Omental fat pad (tissue), 4 donors: ENCODE results near the gene PI4K2A. TPM values are rescaled to one million over a fixed set of nuclear protein-coding genes. Genes with fewer than 3 reads are reported as not detected.
"Not testable (repeated sequence)": the region's sequence is repeated elsewhere in the genome, so short reads cannot be mapped to it uniquely, and the experiment has no call there.

Experiments
- ATAC-seq: fragments of 150-250 bp; one replicate; pipeline ENCODE4 v1.9.1; 2016; ENCODE audit warnings: mild to moderate bottlenecking, moderate library complexity; ENCODE audit not compliant: low FRiP score
- DNase-seq: peaks from one replicate; pipeline ENCODE4 v3.0.0-alpha.2; 2019; ENCODE audit warnings: low spot score
- total RNA-seq, 4 donors: library from RNA; depleted of rRNA; stranded (reverse); fragments of >200 nt; gene quantifications; one replicate each; pipeline ENCODE4 v1.1.0, GENCODE V29; 2016
- TF ChIP-seq, protein P1 (sequence below), 3 donors: fragments of 450-650 bp; IDR thresholded peaks; one replicate each; pipeline ENCODE4 v1.5.1; 2016 to 2017; ENCODE audit warnings: antibody characterized with exemption in 3 of 3, mild to moderate bottlenecking in 3 of 3, moderate library complexity in 2 of 3

PI4K2A gene
- total RNA-seq, 4 donors from 2014 or later, result 11.7 to 33.9 (median 17.8) TPM

DNA sequence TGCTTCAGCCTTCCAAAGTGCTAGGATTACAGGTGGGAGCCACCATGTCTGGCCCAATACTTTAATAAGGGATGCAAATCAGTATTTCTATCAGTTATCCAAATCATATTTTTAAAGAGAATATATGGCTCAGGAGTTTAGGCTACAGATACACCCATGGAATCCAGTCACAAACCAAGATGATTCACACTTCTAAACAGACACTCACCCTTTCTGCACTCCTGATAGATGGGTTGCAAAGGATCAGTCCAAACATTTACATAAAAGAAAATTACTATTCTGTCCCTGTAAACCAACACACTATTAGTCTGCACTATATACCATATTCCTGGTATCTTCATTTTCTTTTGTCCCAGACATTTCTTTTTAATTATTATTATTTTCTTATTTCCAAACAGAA, 9.4 kb upstream of the PI4K2A start:
- DNase-seq (no peak), ATAC-seq (no peak)
- TF ChIP-seq, protein P1, sequence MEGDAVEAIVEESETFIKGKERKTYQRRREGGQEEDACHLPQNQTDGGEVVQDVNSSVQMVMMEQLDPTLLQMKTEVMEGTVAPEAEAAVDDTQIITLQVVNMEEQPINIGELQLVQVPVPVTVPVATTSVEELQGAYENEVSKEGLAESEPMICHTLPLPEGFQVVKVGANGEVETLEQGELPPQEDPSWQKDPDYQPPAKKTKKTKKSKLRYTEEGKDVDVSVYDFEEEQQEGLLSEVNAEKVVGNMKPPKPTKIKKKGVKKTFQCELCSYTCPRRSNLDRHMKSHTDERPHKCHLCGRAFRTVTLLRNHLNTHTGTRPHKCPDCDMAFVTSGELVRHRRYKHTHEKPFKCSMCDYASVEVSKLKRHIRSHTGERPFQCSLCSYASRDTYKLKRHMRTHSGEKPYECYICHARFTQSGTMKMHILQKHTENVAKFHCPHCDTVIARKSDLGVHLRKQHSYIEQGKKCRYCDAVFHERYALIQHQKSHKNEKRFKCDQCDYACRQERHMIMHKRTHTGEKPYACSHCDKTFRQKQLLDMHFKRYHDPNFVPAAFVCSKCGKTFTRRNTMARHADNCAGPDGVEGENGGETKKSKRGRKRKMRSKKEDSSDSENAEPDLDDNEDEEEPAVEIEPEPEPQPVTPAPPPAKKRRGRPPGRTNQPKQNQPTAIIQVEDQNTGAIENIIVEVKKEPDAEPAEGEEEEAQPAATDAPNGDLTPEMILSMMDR (IDR thresholded peaks at IDR 0.05), result no peak

DNA sequence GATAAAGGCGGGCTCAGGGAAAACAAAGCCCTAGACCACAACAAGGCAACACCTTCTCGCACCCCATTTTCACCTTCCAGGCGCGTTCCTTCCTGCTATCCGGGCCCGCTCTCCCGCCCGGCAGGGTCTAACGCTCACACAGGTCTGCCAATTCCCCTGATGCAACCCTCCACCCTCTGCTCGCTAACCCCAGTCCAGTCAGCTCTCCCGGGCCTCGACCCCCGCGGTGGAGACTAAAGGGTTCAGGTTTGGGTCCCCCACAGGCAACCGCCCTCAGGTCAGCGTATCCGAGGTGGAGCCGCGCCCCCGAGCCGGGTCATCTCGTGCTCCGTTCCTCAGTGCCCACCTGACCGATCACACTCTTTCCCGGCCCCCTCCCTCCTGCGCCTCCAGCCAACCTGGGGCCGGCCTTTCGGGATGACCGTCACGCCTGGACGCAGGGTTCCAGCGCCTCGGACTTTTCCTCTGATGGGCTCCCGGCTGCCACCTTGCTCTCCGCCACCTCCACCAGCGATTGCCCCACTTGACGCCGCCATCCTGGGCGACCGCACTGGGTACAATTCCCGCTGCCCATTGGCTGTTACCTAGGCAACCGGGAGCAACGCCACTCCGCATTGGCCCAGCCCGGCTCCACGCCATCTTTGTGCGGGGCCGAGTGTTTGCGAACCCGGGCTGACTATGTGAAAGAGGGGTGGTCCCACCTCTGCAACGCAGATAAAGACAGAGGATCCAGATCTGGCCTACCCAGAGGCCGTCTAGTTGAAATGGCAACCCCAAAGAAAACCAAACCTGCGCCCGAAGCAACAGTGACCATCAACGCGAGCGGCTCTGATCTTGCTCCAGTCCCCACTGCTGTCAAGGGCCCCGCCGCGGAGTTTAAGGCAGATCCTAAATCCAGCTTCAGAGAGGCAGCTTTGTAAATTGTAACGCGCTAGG, 7.3 kb upstream of the PI4K2A start, which contains the start of gene MORN4:
Gene MORN4 (minus strand): TSS at position 552 of the 936 bp plus-strand sequence. CDS start 13,847 bp downstream, outside the sequence.
- DNase-seq (peak; percentile 84), ATAC-seq (peak; percentile 99)
- TF ChIP-seq, protein P1 (IDR thresholded peaks at IDR 0.05), result no peak

DNA sequence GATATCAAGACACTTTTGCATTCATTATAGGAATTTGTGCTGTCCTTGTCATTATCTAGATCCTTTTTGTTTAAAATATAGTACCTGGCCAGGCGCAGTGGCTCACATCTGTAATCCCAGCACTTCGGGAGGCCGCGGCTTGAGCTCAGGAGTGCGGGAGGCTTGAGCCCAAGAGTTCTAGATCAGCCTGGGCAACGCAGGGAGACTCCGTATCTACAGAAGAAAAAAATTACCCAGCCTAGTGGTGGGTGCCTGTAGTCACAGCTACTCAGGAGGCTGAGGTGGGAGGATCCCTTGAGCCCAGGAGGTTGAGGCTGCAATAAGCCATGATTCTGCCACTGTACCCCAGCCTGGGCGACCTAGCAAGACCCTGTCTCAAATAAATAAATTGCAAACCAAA, 6.5 kb upstream of the PI4K2A start:
- TF ChIP-seq, protein P1 (IDR thresholded peaks at IDR 0.05), result no peak
- ATAC-seq (no peak), DNase-seq (no peak)

DNA sequence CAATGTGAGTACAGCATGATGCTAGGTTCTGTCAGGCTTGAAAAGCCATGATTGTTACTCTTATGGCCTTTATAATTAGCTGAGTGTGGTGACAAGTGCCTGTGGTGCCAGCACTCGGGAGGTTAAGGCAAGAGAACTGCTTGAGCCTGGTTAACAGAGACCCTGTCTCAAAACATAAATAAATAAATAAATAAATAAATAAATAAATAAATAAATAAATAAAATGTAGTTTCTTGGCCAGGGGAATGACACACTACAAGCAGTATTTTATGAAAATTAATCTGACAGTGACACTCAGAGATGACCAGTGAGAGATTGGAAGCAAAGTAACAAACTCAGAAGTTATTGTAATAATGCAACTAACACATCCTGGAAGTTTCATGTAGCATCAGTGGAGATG, 4.9 kb upstream of the PI4K2A start:
- TF ChIP-seq, protein P1 (IDR thresholded peaks at IDR 0.05), result no peak
- no peak for ATAC-seq
- no peak for DNase-seq

DNA sequence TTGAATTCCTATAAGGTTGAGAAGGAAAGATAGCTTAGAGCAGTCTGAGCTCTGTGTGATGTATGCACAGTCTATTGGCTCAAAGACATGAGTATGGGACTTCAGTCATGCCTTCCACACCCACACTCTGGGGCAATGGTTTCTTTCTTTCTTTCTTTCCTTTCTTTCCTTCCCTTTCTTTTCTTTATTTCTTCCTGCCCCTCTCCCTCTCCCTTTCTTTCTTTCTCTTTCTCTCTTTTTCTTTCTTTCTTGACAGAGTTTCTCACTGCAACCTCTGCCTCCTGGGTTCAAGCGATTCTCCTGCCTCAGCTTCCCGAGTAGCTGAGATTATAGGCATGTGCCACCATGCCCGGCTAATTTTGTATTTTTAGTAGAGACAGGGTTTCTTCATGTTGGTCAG, 1.4 kb upstream of the PI4K2A start:
- DNase-seq, ATAC-seq: not testable (repeated sequence)

DNA sequence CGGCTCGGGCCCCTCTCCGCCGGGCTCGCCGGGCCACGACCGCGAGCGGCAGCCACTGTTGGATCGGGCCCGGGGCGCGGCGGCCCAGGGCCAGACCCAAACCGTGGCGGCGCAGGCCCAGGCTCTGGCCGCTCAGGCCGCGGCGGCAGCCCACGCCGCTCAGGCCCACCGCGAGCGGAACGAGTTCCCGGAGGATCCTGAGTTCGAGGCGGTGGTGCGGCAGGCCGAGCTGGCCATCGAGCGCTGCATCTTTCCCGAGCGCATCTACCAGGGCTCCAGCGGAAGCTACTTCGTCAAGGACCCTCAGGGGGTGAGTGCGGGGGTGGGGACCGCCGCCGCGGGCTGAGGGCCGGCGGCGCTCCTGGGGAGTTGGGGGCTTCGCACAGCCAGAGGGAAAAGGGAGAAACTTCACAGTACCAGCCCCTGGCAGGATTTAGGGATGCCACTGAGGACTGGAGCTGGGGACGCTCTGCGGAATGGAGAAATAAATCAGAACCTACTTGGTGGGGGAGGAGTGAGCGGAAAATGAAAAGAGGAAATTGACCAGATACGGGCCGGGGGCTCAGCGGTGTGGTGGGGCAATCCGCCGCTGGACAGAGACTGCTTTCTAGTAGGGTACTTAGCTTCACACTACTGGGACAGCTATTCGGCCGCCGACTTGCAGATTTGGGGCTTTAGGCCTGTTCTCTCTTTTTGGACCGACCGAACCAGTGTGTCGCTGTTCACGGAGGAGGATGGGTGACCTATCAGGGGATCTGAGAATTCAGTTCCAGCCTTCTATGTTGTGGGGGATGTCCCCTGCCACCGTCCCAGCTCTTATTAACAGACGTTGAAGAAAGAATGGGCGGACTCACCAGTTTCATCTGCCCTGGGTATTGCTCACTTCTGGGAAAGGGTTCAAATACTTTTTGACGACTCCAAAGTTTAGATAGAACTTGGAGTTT, 669 bp downstream of the PI4K2A start:
- TF ChIP-seq, protein P1 (IDR thresholded peaks at IDR 0.05), result no peak
- ATAC-seq, result peak; percentile 31
- no peak for DNase-seq

DNA sequence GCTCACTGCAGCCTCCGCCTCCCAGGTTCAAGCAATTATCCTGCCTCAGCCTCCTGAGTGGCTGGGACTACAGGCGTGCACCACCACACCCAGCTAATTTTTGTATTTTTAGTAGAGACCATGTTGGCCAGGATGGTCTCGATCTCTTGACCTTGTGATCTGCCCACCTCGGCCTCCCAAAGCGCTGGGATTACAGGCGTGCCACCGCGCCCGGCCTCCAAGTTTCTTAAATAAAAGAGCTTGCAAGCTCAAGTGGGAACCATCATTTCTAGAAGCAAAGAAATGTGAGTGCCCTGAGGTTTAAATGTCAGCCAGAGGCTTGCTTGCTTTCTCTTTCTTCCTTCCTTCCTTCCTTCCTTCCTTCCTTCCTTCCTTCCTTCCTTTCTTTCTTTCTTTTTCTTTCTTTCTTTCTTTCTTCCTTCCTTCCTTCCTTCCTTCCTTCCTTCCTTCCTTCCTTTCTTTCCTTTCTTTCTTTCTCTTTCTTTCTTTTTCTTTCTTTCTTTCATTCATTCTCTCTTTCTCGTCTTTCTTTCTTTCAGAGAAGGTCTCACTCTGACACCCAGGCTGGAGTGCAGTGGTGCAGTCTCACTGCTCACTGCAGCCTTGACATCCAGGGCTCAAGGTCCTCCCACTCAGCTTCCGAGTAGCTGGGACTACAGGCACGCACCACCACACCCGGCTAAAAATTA, 2.1 kb downstream of the PI4K2A start:
- ATAC-seq, DNase-seq: not testable (repeated sequence)
